Measurements from ENCODE around the gene ADGB.

The ADGB gene

DNA sequence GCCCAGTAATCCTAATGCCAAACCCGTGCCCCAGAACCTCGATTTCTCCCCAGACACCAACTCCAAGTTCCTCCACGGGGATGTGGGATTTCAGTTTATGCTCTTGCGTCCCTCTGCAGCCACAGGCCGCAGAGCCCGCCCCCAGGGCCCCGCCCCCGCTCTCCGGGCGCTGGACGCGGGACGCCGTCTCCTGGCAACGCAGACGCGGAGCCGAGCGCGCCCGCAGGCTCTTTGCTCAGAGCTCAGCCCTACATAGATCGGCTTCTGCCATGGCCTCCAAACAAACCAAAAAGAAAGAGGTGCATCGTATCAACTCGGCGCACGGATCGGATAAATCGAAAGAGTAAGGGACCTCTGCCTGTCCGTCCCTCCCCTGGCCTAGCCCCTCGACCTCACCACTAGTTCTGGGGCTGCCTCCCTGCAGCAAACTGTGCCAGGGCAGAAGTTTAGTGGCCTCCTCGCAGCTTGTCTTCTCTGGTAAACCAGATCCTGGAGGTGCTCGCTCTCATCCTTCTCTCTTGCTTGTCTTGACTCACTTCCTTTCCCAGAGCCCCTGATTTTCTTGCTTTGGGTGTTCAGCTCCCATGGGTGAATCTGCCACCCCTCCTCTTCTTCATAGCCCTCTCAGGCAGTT lies at the start of gene ADGB:
Gene ADGB, plus strand, starts transcription at position 201 of the 634 bp plus-strand sequence. Its CDS starts 69 bp downstream, at position 270.
- Histone ChIP-seq H3K27ac (ENCODE audit: low read depth, low read length) (no peak within 1 kb of the TSS), H2AFZ (ENCODE audit: low read depth, low read length, severe bottlenecking) (no peak within 1 kb of the TSS)

DNA sequence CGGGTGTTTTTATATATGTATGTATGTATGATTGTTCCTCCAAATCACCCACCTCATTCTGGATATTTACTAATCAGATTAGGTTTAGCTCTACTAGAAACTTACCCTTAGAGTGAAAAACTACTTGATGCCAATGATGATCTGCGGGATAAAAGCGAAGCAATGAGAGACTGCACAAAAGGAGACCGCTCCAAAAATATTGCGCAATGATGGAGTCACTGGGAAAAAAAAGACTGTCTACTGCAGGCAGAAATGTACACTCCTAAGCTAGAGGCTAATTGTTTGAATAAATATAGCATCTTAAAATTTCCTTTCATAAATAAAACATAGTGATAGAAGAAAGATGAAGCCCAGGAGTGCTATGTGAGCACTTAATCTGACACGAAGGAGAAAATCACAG lies 47.9 kb upstream of the ADGB start:
- Histone ChIP-seq H4K20me1 (ENCODE audit: low read depth, low read length) (no peaks in the 10 kb centered on the region), H3K27me3 (ENCODE audit: low read length) (no peaks in the 10 kb centered on the region), H3K79me2 (ENCODE audit: insufficient read depth, low read length) (no peaks in the 10 kb centered on the region), H3K27ac (ENCODE audit: low read depth, low read length) (no peak overlapping the region), H3K4me3 (ENCODE audit: insufficient read depth, low read length, poor library complexity, severe bottlenecking) (no peak overlapping the region), H2AFZ (ENCODE audit: low read depth, low read length, severe bottlenecking) (no peak overlapping the region), H3K36me3 (ENCODE audit: low read length) (no peaks in the 10 kb centered on the region), H3F3A (ENCODE audit: insufficient read depth) (no peaks in the 10 kb centered on the region), H3K4me2 (ENCODE audit: low read depth, low read length, poor library complexity, severe bottlenecking) (no peak overlapping the region), H3K9me3 (ENCODE audit: insufficient read depth, low read length) (no peaks in the 10 kb centered on the region), H3K9me2 (replicated peaks; ENCODE audit: insufficient read depth, low read length) (no peaks in the 10 kb centered on the region), H3K9ac (ENCODE audit: low read length) (no peak overlapping the region)
- TF ChIP-seq, protein P1, sequence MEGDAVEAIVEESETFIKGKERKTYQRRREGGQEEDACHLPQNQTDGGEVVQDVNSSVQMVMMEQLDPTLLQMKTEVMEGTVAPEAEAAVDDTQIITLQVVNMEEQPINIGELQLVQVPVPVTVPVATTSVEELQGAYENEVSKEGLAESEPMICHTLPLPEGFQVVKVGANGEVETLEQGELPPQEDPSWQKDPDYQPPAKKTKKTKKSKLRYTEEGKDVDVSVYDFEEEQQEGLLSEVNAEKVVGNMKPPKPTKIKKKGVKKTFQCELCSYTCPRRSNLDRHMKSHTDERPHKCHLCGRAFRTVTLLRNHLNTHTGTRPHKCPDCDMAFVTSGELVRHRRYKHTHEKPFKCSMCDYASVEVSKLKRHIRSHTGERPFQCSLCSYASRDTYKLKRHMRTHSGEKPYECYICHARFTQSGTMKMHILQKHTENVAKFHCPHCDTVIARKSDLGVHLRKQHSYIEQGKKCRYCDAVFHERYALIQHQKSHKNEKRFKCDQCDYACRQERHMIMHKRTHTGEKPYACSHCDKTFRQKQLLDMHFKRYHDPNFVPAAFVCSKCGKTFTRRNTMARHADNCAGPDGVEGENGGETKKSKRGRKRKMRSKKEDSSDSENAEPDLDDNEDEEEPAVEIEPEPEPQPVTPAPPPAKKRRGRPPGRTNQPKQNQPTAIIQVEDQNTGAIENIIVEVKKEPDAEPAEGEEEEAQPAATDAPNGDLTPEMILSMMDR (IDR thresholded peaks at IDR 0.05; ENCODE audit: insufficient read depth, low read length, poor library complexity, severe bottlenecking), result no peak
- TF ChIP-seq EZH2phosphoT487 (conservative IDR thresholded peaks at IDR 0.05; ENCODE audit: low read length), result no peak

More for the DNA sequence above, at the start of gene ADGB:
- no peaks in the 10 kb centered on the region for H4K20me1 ChIP-seq (ENCODE audit: low read depth, low read length)
- no peaks in the 10 kb centered on the region for H3K9me3 ChIP-seq (ENCODE audit: insufficient read depth, low read length)
- no peak within 1 kb of the TSS for H3K9ac ChIP-seq (ENCODE audit: low read length)
- H3K27me3 ChIP-seq (ENCODE audit: low read length), result no peaks in the 10 kb centered on the region
- H3K4me3 ChIP-seq (ENCODE audit: insufficient read depth, low read length, poor library complexity, severe bottlenecking), result no peak within 1 kb of the TSS
- no peak within 1 kb of the TSS for H3K4me2 ChIP-seq (ENCODE audit: low read depth, low read length, poor library complexity, severe bottlenecking)
- no peaks in the 10 kb centered on the region for H3K9me2 ChIP-seq (replicated peaks; ENCODE audit: insufficient read depth, low read length)
- no peaks in the 10 kb centered on the region for H3K79me2 ChIP-seq (ENCODE audit: insufficient read depth, low read length)
- H3F3A ChIP-seq (ENCODE audit: insufficient read depth), result no peaks in the 10 kb centered on the region
- H3K36me3 ChIP-seq (ENCODE audit: low read length), result no peaks in the 10 kb centered on the region
- TF ChIP-seq, protein P1 (IDR thresholded peaks at IDR 0.05; ENCODE audit: insufficient read depth, low read length, poor library complexity, severe bottlenecking), result no peak
- TF ChIP-seq EZH2phosphoT487 (conservative IDR thresholded peaks at IDR 0.05; ENCODE audit: low read length), result no peak

DNA sequence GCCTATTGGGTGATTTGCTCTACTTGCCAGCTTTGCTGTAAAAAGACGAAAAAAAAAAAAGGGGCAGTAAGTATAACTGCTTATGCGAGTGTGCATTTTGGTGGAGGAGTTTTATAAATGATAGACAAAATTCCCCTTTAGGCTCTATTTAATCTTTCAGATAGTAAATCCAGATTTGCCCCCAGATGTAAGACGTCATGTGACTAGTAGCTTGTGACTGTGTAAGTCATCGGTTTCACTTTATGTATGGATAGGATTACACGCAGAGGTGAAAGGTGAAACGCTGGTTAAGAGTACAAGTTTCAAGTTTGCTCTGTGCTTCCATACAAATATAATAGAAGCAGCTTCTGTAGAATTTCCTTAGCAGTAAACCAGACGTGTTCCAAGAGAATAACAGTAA lies 47.2 kb upstream of the ADGB start:
- no peaks in the 10 kb centered on the region for H3K27me3 ChIP-seq (ENCODE audit: low read length)
- no peak overlapping the region for H2AFZ ChIP-seq (ENCODE audit: low read depth, low read length, severe bottlenecking)
- no peak overlapping the region for H3K4me3 ChIP-seq (ENCODE audit: insufficient read depth, low read length, poor library complexity, severe bottlenecking)
- H3K36me3 ChIP-seq (ENCODE audit: low read length), result no peaks in the 10 kb centered on the region
- H3F3A ChIP-seq (ENCODE audit: insufficient read depth), result no peaks in the 10 kb centered on the region
- no peak overlapping the region for H3K9ac ChIP-seq (ENCODE audit: low read length)
- H3K9me3 ChIP-seq (ENCODE audit: insufficient read depth, low read length), result no peaks in the 10 kb centered on the region
- TF ChIP-seq, protein P1 (IDR thresholded peaks at IDR 0.05; ENCODE audit: insufficient read depth, low read length, poor library complexity, severe bottlenecking), result no peak
- TF ChIP-seq EZH2phosphoT487 (conservative IDR thresholded peaks at IDR 0.05; ENCODE audit: low read length), result no peak
- no peaks in the 10 kb centered on the region for H4K20me1 ChIP-seq (ENCODE audit: low read depth, low read length)
- no peaks in the 10 kb centered on the region for H3K9me2 ChIP-seq (replicated peaks; ENCODE audit: insufficient read depth, low read length)
- H3K79me2 ChIP-seq (ENCODE audit: insufficient read depth, low read length), result no peaks in the 10 kb centered on the region
- no peak overlapping the region for H3K4me2 ChIP-seq (ENCODE audit: low read depth, low read length, poor library complexity, severe bottlenecking)
- no peak overlapping the region for H3K27ac ChIP-seq (ENCODE audit: low read depth, low read length)
